Right atrium auricular region (tissue), 2 donors: Measurements from ENCODE around the gene EPGN. TPM values are rescaled to one million over a fixed set of nuclear protein-coding genes. Genes with fewer than 3 reads are reported as not detected.

ENCODE experiments used
- DNase-seq: peaks from one replicate; pipeline ENCODE4 v3.0.0-alpha.2; 2019; ENCODE audit warnings: low spot score
- H3K27ac ChIP-seq, 2 donors: fragments of 200-600 bp; sonication (generic); 1 replicate in 1 of 2; 2 replicates in 1 of 2; pipeline ENCODE4 v1.5.1; 2016 to 2019
- H3K27me3 ChIP-seq, 2 donors: fragments of 200-600 bp; sonication (generic); one replicate each; pipeline versions ENCODE4 v1.5.1 to v1.6.0; 2017 to 2019
- H3K36me3 ChIP-seq: fragments of 200-600 bp; sonication (generic); one replicate; pipeline ENCODE4 v1.5.1; 2016
- H3K4me1 ChIP-seq, 2 donors: fragments of 200-600 bp; sonication (generic); one replicate each; pipeline versions ENCODE4 v1.5.1 to v1.6.0; 2017 to 2019
- H3K4me3 ChIP-seq, 2 donors: fragments of 200-600 bp; sonication (generic); 1 replicate in 1 of 2; 2 replicates in 1 of 2; pipeline ENCODE4 v1.5.1; 2017 to 2019; ENCODE audit warnings: mild to moderate bottlenecking in 1 of 2, moderate library complexity in 1 of 2
- H3K9me3 ChIP-seq, 2 donors: fragments of 200-600 bp; sonication (generic); one replicate each; pipeline ENCODE4 v1.5.1; 2019
- CTCF ChIP-seq, 2 donors: fragments of 200-600 bp; sonication (generic); IDR thresholded peaks; one replicate each; pipeline ENCODE4 v1.5.1; 2019; ENCODE audit warnings: antibody characterized with exemption in 2 of 2
- total RNA-seq, 2 donors: library from RNA; depleted of rRNA; stranded (reverse); fragments of >200 nt; gene quantifications; one replicate each; pipeline ENCODE4 v1.1.0, GENCODE V29; 2016

EPGN gene
- total RNA-seq, 2 donors from 2014 or later, result 1.8 to 3.8 TPM

- no peaks in the 10 kb centered on the region for H3K4me1 ChIP-seq
- H3K36me3 ChIP-seq, result no peaks in the 10 kb centered on the region
- TF ChIP-seq CTCF (IDR thresholded peaks at IDR 0.05), result no peak
- no peak overlapping the region for H3K4me3 ChIP-seq
- no peaks in the 10 kb centered on the region for H3K9me3 ChIP-seq
- H3K27me3 ChIP-seq, result no peaks in the 10 kb centered on the region
- DNase-seq, result no peak
- H3K27ac ChIP-seq, result no peak overlapping the region
Observed at GRCh38 chr4:74318276-74318675, 10.0 kb downstream of the EPGN start.

GRCh38 chr4:74319470-74319869 is 11.2 kb downstream of the EPGN start:
- DNase-seq, result no peak
- no peaks in the 10 kb centered on the region for H3K27me3 ChIP-seq
- H3K9me3 ChIP-seq, result no peaks in the 10 kb centered on the region
- no peak overlapping the region for H3K27ac ChIP-seq
- TF ChIP-seq CTCF (IDR thresholded peaks at IDR 0.05), result no peak
- H3K4me1 ChIP-seq, result no peaks in the 10 kb centered on the region
- H3K4me3 ChIP-seq, result no peak overlapping the region
- no peaks in the 10 kb centered on the region for H3K36me3 ChIP-seq

GRCh38 chr4:74320559-74321118 is 12.4 kb downstream of the EPGN start:
- Histone ChIP-seq H3K36me3 (no peaks in the 10 kb centered on the region), H3K27ac (no peak overlapping the region), H3K27me3 (no peaks in the 10 kb centered on the region)

GRCh38 chr4:74322301-74322700 is 14.0 kb downstream of the EPGN start:
- H3K9me3 ChIP-seq, result no peaks in the 10 kb centered on the region
- no peak for DNase-seq
- H3K27ac ChIP-seq, result no peak overlapping the region
- no peak overlapping the region for H3K4me3 ChIP-seq
- no peaks in the 10 kb centered on the region for H3K36me3 ChIP-seq
- no peak for TF ChIP-seq CTCF (IDR thresholded peaks at IDR 0.05)
- H3K4me1 ChIP-seq, result no peaks in the 10 kb centered on the region
- no peaks in the 10 kb centered on the region for H3K27me3 ChIP-seq

More at GRCh38 chr4:74320559-74321118, 12.4 kb downstream of the EPGN start:
- TF ChIP-seq CTCF (IDR thresholded peaks at IDR 0.05), result peak in 1 of 2 donors; percentile 59
- DNase-seq, result no peak
- Histone ChIP-seq H3K4me1 (no peaks in the 10 kb centered on the region), H3K4me3 (no peak overlapping the region), H3K9me3 (no peaks in the 10 kb centered on the region)

- no peaks in the 10 kb centered on the region for H3K4me1 ChIP-seq
- no peaks in the 10 kb centered on the region for H3K36me3 ChIP-seq
- no peak overlapping the region for H3K27ac ChIP-seq
- no peak overlapping the region for H3K4me3 ChIP-seq
- no peaks in the 10 kb centered on the region for H3K9me3 ChIP-seq
- no peak for DNase-seq
- H3K27me3 ChIP-seq, result no peaks in the 10 kb centered on the region
- no peak for TF ChIP-seq CTCF (IDR thresholded peaks at IDR 0.05)
Observed at GRCh38 chr4:74323663-74324062, 15.4 kb downstream of the EPGN start.

GRCh38 chr4:74324262-74324661 is 16.0 kb downstream of the EPGN start:
- H3K36me3 ChIP-seq, result no peaks in the 10 kb centered on the region
- no peak for DNase-seq
- H3K27ac ChIP-seq, result no peak overlapping the region
- H3K27me3 ChIP-seq, result no peaks in the 10 kb centered on the region
- H3K9me3 ChIP-seq, result no peaks in the 10 kb centered on the region
- H3K4me1 ChIP-seq, result no peaks in the 10 kb centered on the region
- TF ChIP-seq CTCF (IDR thresholded peaks at IDR 0.05), result no peak
- H3K4me3 ChIP-seq, result no peak overlapping the region
